ENCODE results near the gene SSH2.

SSH2 gene

DNA sequence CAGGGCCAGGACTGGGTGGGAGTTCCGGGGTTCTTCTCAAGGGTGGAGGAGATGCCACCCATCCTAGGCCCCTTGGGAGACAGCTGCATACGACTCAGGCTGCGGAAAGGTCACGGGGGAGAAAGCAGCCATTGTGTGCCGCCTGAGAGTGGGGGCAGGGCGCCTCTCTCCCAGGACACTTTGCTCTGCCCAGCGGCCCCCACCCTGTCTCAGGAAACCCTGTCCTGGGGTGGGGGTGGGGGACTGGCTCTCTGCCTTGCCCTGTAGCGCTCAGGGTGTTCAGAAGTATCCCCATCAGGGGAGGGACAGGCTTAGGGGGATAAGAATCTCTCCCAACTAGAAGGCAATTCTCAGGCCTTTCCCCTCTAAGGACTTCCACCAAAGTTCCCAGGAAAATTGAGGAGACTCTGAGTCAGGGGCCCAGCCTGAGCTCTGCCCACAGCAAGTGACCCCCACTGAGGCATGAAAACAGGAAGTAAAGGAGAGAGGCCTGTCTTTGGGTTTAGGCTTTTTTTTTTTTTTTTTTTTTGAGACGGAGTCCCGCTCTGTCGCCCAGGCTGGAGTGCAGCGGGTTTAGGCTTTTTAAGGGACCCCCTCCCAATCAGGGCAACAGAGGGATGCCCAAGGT lies 345.5 kb downstream of the SSH2 start:
- DNase-seq: no peak

DNA sequence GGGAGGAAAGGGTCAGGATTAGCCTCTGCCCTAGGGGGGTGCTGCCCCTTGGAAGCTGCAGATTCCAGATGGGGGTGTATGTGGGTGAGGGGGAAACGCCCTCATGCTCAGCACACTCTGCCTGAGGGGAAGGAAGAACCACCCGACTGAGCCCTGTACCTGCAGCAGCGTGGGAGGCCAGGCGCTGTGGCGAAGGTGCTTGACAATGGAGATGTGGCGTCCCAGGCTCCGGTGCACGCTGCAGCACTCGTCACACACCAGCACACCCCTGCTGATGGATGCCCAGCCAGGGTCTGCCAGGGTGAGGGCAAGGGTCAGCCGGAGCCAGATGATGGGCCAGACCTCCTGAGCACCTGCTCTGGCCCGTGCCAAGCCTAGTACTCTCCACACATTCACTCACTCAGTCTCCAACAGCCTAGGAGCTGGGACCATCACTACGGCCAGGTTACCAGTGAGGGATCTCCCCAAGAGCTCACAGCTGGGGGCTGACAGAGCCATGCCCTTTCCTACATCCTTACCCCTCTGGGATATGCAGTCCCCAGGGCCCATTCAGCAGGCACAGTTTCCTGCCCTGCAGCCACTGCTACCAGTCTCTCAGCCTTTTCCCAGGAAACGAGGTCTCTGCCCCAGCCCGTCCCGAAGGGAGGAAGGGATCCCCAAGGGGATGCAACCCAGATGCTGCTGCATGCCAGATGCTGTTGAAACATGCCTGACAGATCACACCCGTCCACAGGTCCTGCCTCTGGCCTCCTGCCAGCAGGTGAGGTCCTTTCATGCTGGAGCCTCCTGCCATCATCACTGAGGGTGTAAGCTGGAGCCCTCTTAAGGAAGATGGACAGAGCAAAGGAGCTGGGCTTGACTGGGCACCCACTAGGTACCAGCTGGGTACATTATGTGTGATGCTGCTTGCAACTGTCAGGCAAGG lies 346.4 kb downstream of the SSH2 start:
- no peak for DNase-seq

DNA sequence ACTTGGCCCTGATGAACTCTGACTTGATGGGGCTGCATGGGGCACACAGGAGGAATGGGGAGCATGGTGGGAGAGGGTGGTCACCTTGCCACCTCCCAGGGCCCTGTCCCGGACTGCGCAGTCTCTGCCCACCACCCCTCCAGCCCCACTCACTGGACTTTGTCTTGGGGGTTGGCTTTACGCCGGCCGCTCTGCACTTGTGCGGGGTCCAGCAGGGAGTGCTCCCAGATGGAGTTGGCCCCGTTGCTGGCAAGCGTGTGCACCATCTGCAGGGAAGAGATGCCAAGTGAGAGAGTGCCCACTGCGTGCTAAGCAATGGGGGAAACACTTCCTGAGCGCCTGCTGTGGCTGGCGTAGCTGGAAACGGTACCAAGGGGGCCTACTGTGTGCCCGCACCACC lies 347.3 kb downstream of the SSH2 start:
- DNase-seq: no peak

DNA sequence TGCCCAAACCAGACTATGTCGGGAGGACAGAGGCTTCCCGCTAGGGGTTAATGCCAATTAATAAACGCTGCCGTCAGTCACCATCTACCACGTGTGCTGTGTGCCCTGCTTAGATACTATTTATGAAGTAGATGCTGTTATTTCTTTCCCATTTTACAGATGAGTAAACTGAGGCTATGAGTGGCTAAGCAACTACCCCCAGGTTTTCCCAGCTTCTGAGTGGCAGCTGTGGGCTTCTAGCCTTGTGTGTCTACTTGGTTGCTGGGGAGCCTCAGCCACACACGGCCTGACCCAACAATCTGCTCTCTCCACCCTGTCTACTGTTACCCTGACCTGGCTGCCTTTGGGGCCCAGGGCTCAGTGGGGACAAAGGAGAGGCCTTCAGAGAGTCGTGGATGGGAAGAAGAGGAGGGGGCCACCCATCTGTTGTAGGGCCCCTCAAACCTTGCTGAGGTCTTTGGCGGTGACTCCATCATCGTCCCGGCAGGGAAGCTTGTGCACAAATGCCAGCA lies 347.7 kb downstream of the SSH2 start:
- no peak for DNase-seq

DNA sequence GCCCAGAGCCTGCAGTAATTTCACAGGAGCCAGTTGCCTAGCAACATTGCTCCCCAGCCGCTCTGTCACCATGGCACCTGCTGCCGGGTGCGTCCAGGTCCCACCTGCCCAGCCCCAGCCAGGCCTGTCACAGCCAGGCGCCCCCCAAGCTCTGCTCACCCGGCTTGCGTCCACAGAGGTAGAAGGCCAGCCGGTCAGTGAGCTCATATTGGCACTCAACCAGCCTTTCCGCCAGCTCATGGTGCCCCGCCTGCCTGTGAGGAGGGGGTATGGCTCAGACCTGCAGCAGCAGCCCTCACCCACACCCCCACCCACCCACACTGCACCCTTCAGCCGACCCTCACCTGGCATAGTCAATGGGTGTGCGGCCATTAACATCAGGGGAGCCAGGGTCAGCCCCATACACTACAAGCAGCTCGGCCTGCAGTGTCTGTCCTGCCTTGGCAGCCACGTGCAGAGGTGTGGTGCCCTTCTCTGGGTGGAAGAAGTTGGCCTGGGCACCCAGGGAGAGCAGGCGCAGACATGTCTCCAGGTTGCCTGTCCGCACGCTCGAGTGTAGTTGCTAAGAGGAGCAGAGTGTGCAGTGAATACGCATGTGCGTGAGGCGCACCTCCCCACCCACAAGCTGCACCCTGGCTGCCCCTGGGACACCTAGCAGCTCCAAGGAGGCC lies 348.3 kb downstream of the SSH2 start:
- DNase-seq: peak in 1 of 2 experiments; percentile 67

DNA sequence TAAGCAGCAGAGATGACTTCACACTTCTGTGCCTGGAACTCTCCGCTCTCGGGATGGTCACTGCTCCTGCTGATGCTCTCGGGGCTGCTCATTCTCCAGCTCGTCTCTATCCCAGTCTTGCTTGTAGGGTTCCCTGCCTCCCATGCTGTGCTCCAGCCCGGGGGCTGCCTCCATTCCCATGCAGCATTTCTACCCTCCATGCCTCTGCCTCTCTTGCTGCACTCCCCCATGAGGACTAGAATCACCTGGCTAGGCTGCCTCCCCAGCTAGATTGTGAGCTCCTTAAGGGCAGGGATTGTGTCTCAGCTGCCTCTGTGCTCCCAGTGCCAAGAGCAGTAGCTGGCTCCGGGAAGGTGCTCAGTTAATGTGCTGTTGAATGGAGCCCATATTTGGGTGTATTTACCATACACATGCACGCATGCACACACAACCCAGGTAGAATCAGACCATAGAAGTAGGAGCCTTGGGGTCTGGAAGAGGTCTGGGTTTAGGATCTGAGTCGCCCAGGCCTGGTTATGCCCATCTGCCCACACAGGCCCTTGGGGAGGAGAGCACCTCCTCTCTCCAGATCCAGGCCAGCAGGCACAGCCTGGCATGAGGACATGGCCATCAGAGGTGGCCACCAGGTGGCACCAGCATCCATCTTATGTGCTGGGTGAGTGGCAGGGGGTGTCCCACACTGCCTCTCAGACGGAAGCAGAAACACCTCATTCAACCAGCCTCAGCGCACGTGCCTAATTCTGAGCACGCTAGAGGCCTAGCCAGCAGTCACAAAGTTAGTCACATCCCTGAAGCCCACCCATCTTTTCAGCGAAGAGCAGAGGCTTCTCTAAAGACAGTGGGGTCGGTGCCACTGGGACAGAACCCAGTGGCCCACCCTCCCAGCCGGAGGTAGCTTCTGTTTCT lies 349.9 kb downstream of the SSH2 start:
- peak; percentile 82 to 95 for DNase-seq

DNA sequence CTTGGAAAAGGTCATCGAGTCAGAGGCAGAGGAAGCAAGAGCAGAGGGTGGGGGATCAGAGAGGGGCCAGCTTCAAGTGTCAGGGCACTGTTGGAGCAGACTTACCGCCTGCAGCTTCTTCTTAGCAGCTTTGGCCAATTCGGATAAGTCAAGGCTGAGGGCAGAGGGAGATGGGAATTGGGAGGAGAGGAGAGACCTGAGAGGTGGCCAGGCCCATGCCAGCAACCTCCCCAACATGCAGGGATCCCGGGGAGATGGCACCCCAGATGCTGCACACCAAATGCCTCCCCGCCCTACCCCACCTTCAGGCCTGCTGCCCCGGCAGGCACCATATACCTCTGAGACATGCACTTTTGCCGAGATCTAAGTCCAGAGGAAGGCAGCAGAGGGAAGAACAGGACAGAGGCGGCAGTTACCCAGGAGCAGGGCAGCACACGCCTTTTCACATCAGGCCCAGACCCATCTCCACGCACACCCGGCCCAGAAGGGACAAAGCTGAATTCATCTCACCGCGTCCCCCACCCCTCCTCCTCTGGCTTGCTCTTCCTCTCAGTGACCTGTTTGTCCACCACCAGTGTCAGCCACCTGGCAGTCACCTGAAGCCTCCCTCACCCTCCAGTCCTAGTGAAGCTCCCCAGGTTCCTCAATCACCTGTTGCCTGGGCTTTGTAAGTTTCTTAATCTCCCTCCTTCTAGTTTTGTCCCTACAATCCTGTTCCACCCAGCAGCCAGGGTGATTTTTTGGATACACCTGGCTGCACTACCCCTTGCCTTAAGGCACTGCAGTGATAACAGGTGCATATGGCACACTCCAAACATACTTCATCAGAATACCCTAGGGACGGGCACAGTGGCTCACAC lies 351.2 kb downstream of the SSH2 start:
- no peak for DNase-seq

DNA sequence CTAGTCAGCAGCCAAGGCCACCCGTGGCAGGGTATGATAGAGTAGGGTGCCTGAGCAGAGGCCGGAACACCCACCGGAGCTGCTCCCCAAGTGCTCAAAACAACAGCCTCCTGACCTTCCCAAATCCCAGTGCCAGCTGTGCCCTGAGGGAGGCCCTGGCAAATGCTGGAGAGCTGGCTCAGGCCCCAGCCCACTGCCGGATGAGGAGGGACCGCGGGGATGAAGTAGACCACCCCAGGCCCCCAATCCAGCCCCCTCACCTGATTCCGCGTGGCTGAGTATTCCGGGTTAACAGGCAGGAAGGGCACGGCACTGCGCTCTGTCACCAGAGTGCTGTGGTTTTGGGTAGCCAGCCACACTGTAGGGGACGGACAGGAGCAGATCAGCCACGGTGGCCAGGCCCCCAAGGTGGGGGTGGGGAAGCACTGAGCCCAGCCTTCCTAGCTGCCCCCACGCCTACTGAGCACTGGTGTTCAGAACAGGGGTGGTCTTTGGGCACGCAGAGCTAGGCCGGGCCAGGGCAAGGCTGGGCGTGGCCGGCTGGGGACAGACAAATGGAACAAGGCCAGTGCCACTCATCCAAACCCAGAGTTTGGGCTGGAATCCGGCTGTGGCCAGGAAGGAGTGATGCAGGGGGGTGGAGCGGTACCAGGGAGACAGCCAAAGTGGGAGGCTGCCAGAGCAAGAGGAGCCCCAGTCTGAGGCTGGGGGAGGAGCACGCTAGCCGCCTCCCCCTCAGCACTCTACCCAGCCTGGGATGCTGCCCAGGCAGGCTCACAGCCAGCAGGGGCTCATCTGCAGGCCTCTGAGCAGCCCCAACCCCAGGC lies 352.4 kb downstream of the SSH2 start:
- no peak for DNase-seq

DNA sequence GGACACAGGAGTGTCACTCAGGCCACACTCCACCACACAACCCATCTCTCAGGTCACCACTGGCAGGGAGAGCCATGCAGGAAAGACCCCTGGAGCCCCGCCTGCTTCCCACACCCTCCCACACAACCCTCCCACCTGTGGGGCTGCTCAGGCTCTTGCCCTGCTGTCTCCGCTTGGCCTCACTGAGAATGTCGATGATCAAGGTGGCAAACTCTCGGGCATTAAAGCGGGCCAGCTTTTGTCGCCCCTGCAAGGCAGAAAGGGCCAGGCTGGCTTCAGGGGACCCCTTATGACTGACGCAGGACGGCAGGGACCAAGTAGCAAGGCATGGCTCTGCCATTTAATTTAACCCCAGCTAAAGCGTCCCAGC lies 353.0 kb downstream of the SSH2 start:
- DNase-seq: no peak

DNA sequence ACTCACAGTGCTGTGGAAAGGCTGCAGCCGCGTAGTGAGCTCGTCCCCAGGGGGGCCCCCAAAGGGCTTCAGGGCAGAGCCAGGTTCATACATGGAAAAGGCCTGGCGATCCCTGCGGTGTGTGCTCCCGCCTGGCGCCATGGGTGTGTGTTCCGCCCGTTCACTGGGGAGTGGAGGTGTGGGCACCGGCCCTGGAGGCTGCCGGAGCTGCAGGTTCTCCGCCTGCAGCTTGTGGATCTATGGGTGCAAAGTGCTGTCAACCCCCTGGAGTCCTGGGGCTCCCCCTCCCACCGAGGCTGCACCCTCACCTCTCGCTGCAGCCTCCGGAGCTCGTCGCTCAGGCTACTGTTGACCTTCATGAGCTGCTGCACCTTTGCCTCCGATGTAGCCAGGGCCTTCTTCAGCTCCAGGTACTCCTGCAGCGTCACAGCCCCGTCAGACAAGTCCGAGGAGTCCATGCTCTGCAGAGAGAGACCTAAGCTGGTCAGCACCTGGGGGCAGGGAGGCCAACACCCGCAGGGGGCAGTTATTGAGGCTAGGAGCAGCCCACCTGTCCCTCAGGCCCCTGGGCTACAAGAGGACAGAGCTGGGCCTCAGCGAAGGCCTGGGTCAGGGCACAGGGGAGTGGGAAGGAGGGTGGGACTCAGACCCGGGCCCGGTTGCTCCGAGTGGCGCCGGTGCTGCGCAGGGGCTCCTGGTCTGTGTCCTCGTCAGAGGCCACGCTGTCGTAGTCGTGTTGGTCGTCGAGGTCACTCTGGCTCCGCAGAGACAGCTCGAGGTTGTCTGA lies 353.6 kb downstream of the SSH2 start:
- DNase-seq: no peak

All from NCI-H526 (cell line).